Uterus (tissue), 4 donors: ENCODE data around the gene CCL27. TPM values are rescaled to one million over a fixed set of nuclear protein-coding genes. Genes with fewer than 3 reads are reported as not detected.

Source experiments
- DNase-seq, 2 donors: peaks; one replicate each; pipeline ENCODE4 v3.0.0-alpha.2; 2019 to 2020
- H3K27ac ChIP-seq, 2 donors: fragments of 200-600 bp; sonication (generic); 1 replicate in 1 of 2; 2 replicates in 1 of 2; pipeline ENCODE4 v1.5.1; 2016 to 2018
- H3K27me3 ChIP-seq, 2 donors: fragments of 200-600 bp; sonication (generic); one replicate each; pipeline ENCODE4 v1.5.1; 2018 to 2019; ENCODE audit warnings: control low read depth in 1 of 2
- H3K36me3 ChIP-seq, 2 donors: fragments of 200-600 bp; sonication (generic); one replicate each; pipeline ENCODE4 v1.5.1; 2019; ENCODE audit warnings: control low read depth in 1 of 2
- H3K4me1 ChIP-seq, 2 donors: fragments of 200-600 bp; sonication (generic); one replicate each; pipeline ENCODE4 v1.5.1; 2018 to 2019; ENCODE audit warnings: control low read depth in 1 of 2
- H3K4me3 ChIP-seq, 2 donors: fragments of 200-600 bp; sonication (generic); 1 replicate in 1 of 2; 2 replicates in 1 of 2; pipeline ENCODE4 v1.5.1; 2018 to 2019; ENCODE audit warnings: mild to moderate bottlenecking in 1 of 2
- H3K9me3 ChIP-seq, 2 donors: fragments of 200-600 bp; sonication (generic); one replicate each; pipeline ENCODE4 v1.5.1; 2019; ENCODE audit warnings: control low read depth in 1 of 2
- CTCF ChIP-seq, 4 experiments: fragments of 200-600 bp in 2 of 4; fragments of 450-650 bp in 2 of 4; sonication (generic) in 2 of 4; IDR thresholded peaks; one replicate each; pipeline ENCODE4 v1.5.1; 2016 to 2019; ENCODE audit warnings: antibody characterized with exemption in 4 of 4, mild to moderate bottlenecking in 2 of 4, moderate library complexity in 1 of 4
- POLR2A ChIP-seq, 2 donors: fragments of 450-650 bp; IDR thresholded peaks; one replicate each; pipeline ENCODE4 v1.6.1; 2016; ENCODE audit warnings: antibody characterized with exemption in 2 of 2, mild to moderate bottlenecking in 1 of 2, moderate library complexity in 1 of 2
- intact Hi-C: fragments of 100-400 bp; cut with DNase I; formaldehyde crosslinking; loops from one replicate; pipeline ENCODE4 v1.15.1; 2023; ENCODE audit warnings: low total_unique reads
- total RNA-seq, 4 donors: library from RNA; depleted of rRNA in 3 of 4; stranded (reverse); fragments of >200 nt in 3 of 4; gene quantifications; one replicate each; pipeline versions ENCODE4 v1.1.0 to v1.2.4, GENCODE V29; 2014 to 2023
- donor health status: DM: yes; HTN: yes; CAD: no.

Gene CCL27
- total RNA-seq: not detected

GRCh38 chr9:34662526-34663302 lies at the start of gene CCL27:
Gene CCL27 (minus strand): TSS chr9:34662657. CDS start chr9:34662633, 24 bp downstream.
- intact Hi-C loops: no loop called here

DNA sequence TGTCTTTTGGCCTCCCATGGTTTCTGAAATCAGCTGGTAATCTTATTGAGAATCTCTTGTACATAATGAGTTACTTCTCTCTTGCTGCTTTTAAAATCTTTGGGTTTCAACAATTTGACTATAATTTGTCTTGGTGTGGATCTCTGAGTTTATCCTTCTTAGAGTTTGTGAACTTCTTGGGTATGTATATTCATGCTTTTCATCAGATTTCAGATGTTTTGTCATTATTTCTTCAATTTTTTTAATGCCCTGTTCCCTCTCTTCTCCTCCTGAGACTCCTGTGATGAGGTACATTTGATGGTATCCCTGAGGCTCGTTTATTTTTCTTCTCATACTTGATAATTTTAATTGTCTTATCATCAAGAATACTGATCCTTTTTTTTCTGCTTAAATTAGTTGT lies 49.7 kb upstream of the CCL27 start:
- no peak overlapping the region for H3K27ac ChIP-seq
- H3K27me3 ChIP-seq: no peaks in the 10 kb centered on the region
- no peak overlapping the region for H3K4me3 ChIP-seq
- TF ChIP-seq CTCF (IDR thresholded peaks at IDR 0.05) (no peak), POLR2A (IDR thresholded peaks at IDR 0.05) (no peak)
- H3K4me1 ChIP-seq: no peaks in the 10 kb centered on the region
- H3K36me3 ChIP-seq: no peaks in the 10 kb centered on the region
- H3K9me3 ChIP-seq: no peaks in the 10 kb centered on the region
- intact Hi-C loops: no loop called here
- no peak for DNase-seq

More at GRCh38 chr9:34662526-34663302, at the start of gene CCL27:
- Histone ChIP-seq H3K4me3 (no peak within 1 kb of the TSS), H3K9me3 (no peaks in the 10 kb centered on the region), H3K27me3 (no peaks in the 10 kb centered on the region), H3K4me1 (no peaks in the 10 kb centered on the region), H3K36me3 (no peaks in the 10 kb centered on the region), H3K27ac (no peak within 1 kb of the TSS)
- no peak for TF ChIP-seq CTCF (IDR thresholded peaks at IDR 0.05)
- TF ChIP-seq POLR2A (IDR thresholded peaks at IDR 0.05): no peak
- DNase-seq: no peak

GRCh38 chr9:34710023-34710422 lies 47.6 kb upstream of the CCL27 start, which contains the start of gene CCL21:
Gene CCL21 (minus strand): TSS chr9:34710136. CDS start chr9:34710066, 70 bp downstream.
- Histone ChIP-seq H3K27me3 (no peaks in the 10 kb centered on the region), H3K36me3 (no peaks in the 10 kb centered on the region), H3K9me3 (no peaks in the 10 kb centered on the region), H3K4me3 (no peak within 1 kb of the TSS), H3K27ac (no peak within 1 kb of the TSS), H3K4me1 (no peaks in the 10 kb centered on the region)
- TF ChIP-seq POLR2A (IDR thresholded peaks at IDR 0.05) (no peak), CTCF (IDR thresholded peaks at IDR 0.05) (no peak)
- DNase-seq: peak; percentile 29 to 40
- intact Hi-C loops: no loop called here

GRCh38 chr9:34709196-34709978 lies 46.9 kb upstream of the CCL27 start:
- no peaks in the 10 kb centered on the region for H3K36me3 ChIP-seq
- H3K4me1 ChIP-seq: no peaks in the 10 kb centered on the region
- DNase-seq: no peak
- H3K27ac ChIP-seq: no peak overlapping the region
- no peak for TF ChIP-seq POLR2A (IDR thresholded peaks at IDR 0.05)
- no peak for TF ChIP-seq CTCF (IDR thresholded peaks at IDR 0.05)
- intact Hi-C loops: loop anchor here (10.0 kb wide), 1 partner anchor 65 kb away; the partner anchor contains the start of gene GALT
- H3K4me3 ChIP-seq: no peak overlapping the region
- no peaks in the 10 kb centered on the region for H3K27me3 ChIP-seq
- H3K9me3 ChIP-seq: no peaks in the 10 kb centered on the region

- no peaks in the 10 kb centered on the region for H3K36me3 ChIP-seq
- H3K4me3 ChIP-seq: no peak overlapping the region
- no peak overlapping the region for H3K27ac ChIP-seq
- H3K4me1 ChIP-seq: no peaks in the 10 kb centered on the region
- H3K9me3 ChIP-seq: no peaks in the 10 kb centered on the region
- TF ChIP-seq CTCF (IDR thresholded peaks at IDR 0.05): no peak
- no peak for TF ChIP-seq POLR2A (IDR thresholded peaks at IDR 0.05)
- intact Hi-C loops: loop anchor here (10.0 kb wide), 1 partner anchor 62 kb away; the partner anchor contains the start of gene GALT
- DNase-seq: no peak
- no peaks in the 10 kb centered on the region for H3K27me3 ChIP-seq
Measured at GRCh38 chr9:34707130-34707529, 44.7 kb upstream of the CCL27 start.
